Measurements from ENCODE around the gene GALC.

GRCh38 chr14:88012495-88012894, 19.5 kb upstream of the GALC start:
- TF ChIP-seq POLR2A (IDR thresholded peaks at IDR 0.05), result no peak
- TF ChIP-seq, protein P1, sequence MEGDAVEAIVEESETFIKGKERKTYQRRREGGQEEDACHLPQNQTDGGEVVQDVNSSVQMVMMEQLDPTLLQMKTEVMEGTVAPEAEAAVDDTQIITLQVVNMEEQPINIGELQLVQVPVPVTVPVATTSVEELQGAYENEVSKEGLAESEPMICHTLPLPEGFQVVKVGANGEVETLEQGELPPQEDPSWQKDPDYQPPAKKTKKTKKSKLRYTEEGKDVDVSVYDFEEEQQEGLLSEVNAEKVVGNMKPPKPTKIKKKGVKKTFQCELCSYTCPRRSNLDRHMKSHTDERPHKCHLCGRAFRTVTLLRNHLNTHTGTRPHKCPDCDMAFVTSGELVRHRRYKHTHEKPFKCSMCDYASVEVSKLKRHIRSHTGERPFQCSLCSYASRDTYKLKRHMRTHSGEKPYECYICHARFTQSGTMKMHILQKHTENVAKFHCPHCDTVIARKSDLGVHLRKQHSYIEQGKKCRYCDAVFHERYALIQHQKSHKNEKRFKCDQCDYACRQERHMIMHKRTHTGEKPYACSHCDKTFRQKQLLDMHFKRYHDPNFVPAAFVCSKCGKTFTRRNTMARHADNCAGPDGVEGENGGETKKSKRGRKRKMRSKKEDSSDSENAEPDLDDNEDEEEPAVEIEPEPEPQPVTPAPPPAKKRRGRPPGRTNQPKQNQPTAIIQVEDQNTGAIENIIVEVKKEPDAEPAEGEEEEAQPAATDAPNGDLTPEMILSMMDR (IDR thresholded peaks at IDR 0.05), result no peak

Data from adrenal gland (tissue), 5 donors.